ENCODE results near the gene IRF9. TPM values are rescaled to one million over a fixed set of nuclear protein-coding genes. Genes with fewer than 3 reads are reported as not detected.

Gene IRF9, protein sequence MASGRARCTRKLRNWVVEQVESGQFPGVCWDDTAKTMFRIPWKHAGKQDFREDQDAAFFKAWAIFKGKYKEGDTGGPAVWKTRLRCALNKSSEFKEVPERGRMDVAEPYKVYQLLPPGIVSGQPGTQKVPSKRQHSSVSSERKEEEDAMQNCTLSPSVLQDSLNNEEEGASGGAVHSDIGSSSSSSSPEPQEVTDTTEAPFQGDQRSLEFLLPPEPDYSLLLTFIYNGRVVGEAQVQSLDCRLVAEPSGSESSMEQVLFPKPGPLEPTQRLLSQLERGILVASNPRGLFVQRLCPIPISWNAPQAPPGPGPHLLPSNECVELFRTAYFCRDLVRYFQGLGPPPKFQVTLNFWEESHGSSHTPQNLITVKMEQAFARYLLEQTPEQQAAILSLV
- total RNA-seq (100 to 1,000 TPM in 1 of 9 donors, 10 to 100 TPM in 8; 23.4 to 169 (median 29.8) TPM), polyA plus RNA-seq (10 to 100 TPM; 26.6 to 30.4 TPM)
- long read RNA-seq, donor 1, transcript IRF9-202 (9 exons, 1,838 nt) = major isoform, 17 of 30 reads
- long read RNA-seq, donor 1, partial matches to known transcripts = 1 of 30 reads
- long read RNA-seq, donor 1, other reads (novel, unspliced or antisense) = 7 of 30 reads
- long read RNA-seq, donor 2, transcript IRF9-202 (9 exons, 1,838 nt) = major isoform, 97 of 133 reads
- long read RNA-seq, donor 2, transcript IRF9-215 (8 exons, 1,769 nt) = minor isoform, 6 of 133 reads
- long read RNA-seq, donor 2, partial matches to known transcripts = 4 of 133 reads
- long read RNA-seq, donor 2, other reads (novel, unspliced or antisense) = 25 of 133 reads
- long read RNA-seq, donor 3, transcript IRF9-202 (9 exons, 1,838 nt) = major isoform, 13 of 22 reads
- long read RNA-seq, donor 3, partial matches to known transcripts = 2 of 22 reads
- long read RNA-seq, donor 3, other reads (novel, unspliced or antisense) = 5 of 22 reads

DNA sequence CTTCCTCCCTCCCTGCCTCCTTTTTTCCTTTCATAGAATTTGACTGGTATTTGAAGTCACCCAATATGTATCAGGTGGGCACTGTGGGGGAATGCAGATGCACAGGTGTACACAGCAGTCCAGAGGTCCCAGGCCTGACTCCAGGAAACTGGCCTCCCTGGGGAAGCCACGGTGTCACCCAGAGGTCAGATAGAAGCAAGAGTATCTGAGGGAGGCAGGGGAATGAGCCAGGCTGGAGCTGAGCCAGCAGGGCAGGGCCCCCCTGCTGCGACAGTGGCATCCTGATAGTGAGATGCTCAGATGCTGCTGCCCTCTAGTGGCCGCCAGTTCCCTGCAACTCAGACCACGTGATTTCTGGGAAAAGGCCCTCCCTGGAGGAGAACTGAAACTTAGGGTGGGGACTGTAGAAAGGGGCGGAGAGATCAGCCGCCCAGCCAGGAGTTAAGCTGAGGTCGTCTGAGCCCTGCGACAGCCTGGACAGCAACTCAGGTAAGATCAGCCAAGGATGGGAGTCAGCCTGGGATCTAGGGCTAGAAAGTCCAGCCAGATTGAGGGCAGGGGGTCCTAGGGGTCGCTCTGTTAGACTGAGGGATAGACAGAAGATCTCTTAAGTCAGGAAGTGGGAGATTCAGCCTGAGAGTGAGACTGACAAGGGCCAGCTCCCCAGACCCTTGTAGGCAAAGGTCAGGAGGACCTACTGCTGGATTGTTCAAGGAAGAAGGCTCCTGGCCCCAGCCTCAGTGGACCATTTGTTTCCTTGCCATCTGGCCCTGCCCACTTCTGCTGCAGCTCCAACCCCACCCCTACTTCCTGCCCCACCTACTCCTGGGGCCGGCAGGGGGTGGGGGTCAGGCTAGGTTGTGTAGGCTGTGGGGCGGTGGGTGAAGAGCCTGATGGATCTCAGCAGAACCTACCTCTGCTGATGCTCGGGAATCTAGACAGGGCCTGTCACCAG lies at the start of gene IRF9:
TSS of gene IRF9 (plus strand) at position 416 of the 955 bp plus-strand sequence. CDS start 880 bp downstream, outside the sequence.
- 0 to 4% (median 2%) methylated on average over 11 to 12 of the region's 12 CpGs for WGBS, 4 donors
- DNase-seq = peak; percentile 95 to 97 (median 96)
- peaks cover 5 to 90% (median 76%) of the 10 kb centered on the region in 9 donors for H3K36me3 ChIP-seq
- H3K9me3 ChIP-seq = no peaks in the 10 kb centered on the region
- H3K4me3 ChIP-seq = peak within 1 kb of the TSS; percentile 36 to 85 (median 72)
- intact Hi-C loops (cut with DNase I) = loop anchor here in 6 of 10 donors (1.0 to 10.0 kb wide), 8 partner anchors 14 to 146 kb away; partner anchors contain the start of genes DCAF11 (in 3 of the 6), NRL (in 3 of the 6), IPO4 (in 1 of the 6) and RNF31 (in 1 of the 6)
- peak; percentile 88 to 95 (median 94) for ATAC-seq
- no peaks in the 10 kb centered on the region for H3K27me3 ChIP-seq
- peak within 1 kb of the TSS; percentile 82 to 100 (median 97) for H3K27ac ChIP-seq
- TF ChIP-seq, protein P1, sequence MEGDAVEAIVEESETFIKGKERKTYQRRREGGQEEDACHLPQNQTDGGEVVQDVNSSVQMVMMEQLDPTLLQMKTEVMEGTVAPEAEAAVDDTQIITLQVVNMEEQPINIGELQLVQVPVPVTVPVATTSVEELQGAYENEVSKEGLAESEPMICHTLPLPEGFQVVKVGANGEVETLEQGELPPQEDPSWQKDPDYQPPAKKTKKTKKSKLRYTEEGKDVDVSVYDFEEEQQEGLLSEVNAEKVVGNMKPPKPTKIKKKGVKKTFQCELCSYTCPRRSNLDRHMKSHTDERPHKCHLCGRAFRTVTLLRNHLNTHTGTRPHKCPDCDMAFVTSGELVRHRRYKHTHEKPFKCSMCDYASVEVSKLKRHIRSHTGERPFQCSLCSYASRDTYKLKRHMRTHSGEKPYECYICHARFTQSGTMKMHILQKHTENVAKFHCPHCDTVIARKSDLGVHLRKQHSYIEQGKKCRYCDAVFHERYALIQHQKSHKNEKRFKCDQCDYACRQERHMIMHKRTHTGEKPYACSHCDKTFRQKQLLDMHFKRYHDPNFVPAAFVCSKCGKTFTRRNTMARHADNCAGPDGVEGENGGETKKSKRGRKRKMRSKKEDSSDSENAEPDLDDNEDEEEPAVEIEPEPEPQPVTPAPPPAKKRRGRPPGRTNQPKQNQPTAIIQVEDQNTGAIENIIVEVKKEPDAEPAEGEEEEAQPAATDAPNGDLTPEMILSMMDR (IDR thresholded peaks at IDR 0.05) = peak; percentile 86 to 98 (median 93)
- peak in 1 of 2 donors; percentile 59 for TF ChIP-seq POLR2A (IDR thresholded peaks at IDR 0.05)
- H3K4me1 ChIP-seq = peaks cover 0 to 54% (median 22%) of the 10 kb centered on the region in 12 donors

DNA sequence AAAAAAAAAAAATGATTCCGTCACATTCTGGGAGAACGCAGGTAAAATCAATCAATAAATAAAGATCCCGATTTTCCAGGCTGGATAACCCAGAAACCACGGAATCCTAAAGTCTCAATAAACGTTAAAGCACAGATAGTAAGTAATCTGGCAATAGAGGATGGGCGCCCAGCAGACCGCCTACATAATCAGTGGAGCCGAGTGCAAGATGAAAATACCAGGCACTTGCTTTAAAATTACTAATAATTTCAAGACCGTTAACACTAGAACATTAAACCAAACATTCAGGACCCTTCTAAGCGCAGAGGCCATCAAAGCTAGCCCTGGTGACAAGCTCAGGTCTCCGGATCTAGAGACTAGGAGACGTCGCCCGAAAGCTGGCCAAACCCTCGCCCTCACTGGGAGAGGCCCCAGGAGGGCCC lies 47.7 kb upstream of the IRF9 start:
- Histone ChIP-seq H3K4me1 (peaks cover 3 to 39% (median 24%) of the 10 kb centered on the region in 12 donors), H3K27me3 (no peaks in the 10 kb centered on the region), H3K36me3 (peaks cover 0 to 22% (median 16%) of the 10 kb centered on the region in 9 donors), H3K9me3 (no peaks in the 10 kb centered on the region), H3K27ac (peak overlapping the region; percentile 95 to 100 (median 97)), H3K4me3 (peak overlapping the region; percentile 48 to 79 (median 71))
- ATAC-seq (peak in 1 of 4 donors; percentile 0), DNase-seq (no peak)
- TF ChIP-seq, protein P1 (IDR thresholded peaks at IDR 0.05) = no peak
- TF ChIP-seq POLR2A (IDR thresholded peaks at IDR 0.05) = no peak
- intact Hi-C loops (cut with DNase I) = loop anchor here in 1 of 10 donors (5.0 kb wide), 1 partner anchor 34 kb away; the partner anchor contains the start of genes PSME2 and RNF31
- WGBS, 4 donors = 19 to 22% (median 20%) methylated on average over 15 of the region's 15 CpGs

DNA sequence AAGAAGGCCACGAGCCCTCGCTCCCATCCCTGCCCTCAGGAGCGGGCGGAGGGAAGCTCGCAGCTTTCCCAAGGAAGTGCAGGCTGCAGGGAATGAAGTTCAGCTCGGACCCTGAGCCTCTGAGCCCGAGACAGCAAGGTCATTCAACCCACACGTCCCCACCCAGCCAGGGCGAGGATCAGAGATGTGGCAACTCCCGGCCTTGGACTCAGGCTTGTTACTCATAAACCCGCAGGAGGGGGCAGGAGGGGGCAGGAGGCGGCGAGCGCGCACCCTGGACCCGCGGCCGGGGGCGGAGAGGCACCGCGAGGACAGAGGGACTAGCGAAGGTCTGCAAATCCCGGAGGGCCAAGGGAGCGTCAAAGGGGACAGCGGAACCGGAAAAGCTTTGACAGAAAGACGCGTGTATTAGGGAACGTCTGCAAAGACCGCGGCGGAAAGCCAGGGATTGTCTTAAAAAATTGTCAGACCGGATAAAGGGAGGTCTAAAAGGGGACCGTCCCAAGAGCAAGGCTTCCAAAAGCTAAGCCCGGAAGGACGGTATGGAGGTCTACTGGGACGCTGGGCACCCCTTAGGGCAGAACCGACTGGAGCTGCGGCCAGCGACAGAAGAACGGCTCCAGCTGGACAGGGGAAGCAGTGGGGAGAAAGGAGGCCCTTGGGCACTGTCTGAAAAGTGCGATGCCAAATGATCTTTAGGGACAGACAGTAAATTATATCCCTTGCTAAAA lies 47.1 kb upstream of the IRF9 start:
- DNase-seq = peak; percentile 89 to 92 (median 90)
- intact Hi-C loops (cut with DNase I) = loop anchor here in 5 of 10 donors (1.0 to 5.0 kb wide), 8 partner anchors 17 to 75 kb away; partner anchors contain the start of genes IRF9 (in 3 of the 5), EMC9 (in 2 of the 5), PSME2 (in 2 of the 5) and FITM1 (in 1 of the 5)
- peaks cover 0 to 33% (median 20%) of the 10 kb centered on the region in 12 donors for H3K4me1 ChIP-seq

More for the DNA sequence above, 47.1 kb upstream of the IRF9 start:
- peak; percentile 45 to 64 (median 59) for ATAC-seq
- 0 to 1% (median 1%) methylated on average over 39 to 42 of the region's 42 CpGs for WGBS, 4 donors
- TF ChIP-seq POLR2A (IDR thresholded peaks at IDR 0.05) = peak in 1 of 2 donors; percentile 59
- TF ChIP-seq, protein P1 (IDR thresholded peaks at IDR 0.05) = peak in 1 of 12 donors; percentile 5
- H3K36me3 ChIP-seq = peaks cover 0 to 28% (median 22%) of the 10 kb centered on the region in 9 donors
- no peaks in the 10 kb centered on the region for H3K27me3 ChIP-seq
- H3K4me3 ChIP-seq = peak overlapping the region; percentile 48 to 79 (median 71)
- peak overlapping the region; percentile 95 to 100 (median 97) for H3K27ac ChIP-seq
- H3K9me3 ChIP-seq = no peaks in the 10 kb centered on the region
